ENCODE measurements around the gene GPC4.

The GPC4 gene

DNA sequence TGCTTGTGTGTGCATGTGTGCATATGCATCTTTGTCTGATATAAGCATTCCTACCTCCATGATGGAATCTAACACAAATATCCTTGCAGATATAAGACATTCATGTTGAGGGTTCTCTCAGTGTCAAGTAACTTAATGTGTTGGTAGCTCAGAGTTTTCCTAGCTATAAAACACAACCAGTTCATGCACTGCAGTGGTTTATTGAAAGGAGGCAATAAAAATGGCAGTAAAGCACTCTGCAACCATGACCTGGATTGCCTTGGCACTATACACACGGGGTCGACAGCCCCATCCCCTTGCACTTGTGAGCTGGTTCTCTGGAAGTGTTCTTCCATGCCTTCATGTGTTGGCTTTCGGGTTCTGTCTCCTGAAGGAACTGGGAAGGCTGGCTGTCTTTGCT, 38.9 kb downstream of the GPC4 start:
- Histone ChIP-seq H3K4me3 (ENCODE audit: low read depth, low read length) (no peak overlapping the region), H3K27me3 (ENCODE audit: control insufficient read depth, insufficient read depth, low read length) (no peaks in the 10 kb centered on the region), H3K9me3 (ENCODE audit: control insufficient read depth, insufficient read depth, low read length) (no peaks in the 10 kb centered on the region), H3K4me1 (ENCODE audit: control insufficient read depth, insufficient read depth, low read length) (peaks cover 19% of the 10 kb centered on the region), H3K9ac (ENCODE audit: low read depth, low read length) (no peak overlapping the region), H3K36me3 (ENCODE audit: control insufficient read depth, insufficient read depth, low read length) (peaks cover 3% of the 10 kb centered on the region)

DNA sequence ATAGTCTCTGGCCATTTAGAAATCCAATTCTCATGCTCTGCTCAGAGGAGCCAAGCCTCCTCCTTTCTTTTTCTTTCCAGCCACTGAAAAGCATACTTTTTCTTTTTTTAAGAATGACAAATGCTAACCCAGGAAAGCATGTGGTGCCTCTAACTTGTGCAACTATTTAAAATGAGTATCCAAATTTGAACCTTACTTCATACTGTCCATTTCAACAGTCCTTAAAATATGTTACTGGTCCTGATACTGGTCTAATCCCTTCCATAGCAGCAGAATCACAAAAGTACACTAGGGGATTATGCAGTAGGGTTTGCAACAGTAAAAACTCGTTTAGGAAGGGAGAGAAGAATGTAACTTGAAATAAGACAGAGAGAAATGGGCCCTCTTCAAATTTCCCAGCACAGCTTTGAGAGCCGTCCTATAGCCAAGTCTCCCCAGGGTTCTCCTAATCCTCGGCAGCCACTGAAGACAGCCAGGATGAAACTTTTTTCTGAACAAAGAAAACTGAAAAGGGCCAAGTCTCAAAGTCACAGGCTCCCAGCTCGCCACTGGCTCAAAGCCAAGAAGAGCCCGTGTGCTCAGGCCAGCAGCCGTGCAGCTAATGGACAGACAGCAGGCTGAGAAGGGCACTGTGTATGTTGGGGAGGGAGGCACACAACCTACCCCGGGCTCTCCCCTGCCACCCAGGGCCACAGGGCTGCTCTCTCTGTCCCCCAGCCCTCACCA, 39.5 kb downstream of the GPC4 start:
- Histone ChIP-seq H3K4me1 (ENCODE audit: control insufficient read depth, insufficient read depth, low read length) (peaks cover 22% of the 10 kb centered on the region), H3K4me3 (ENCODE audit: low read depth, low read length) (no peak overlapping the region), H3K36me3 (ENCODE audit: control insufficient read depth, insufficient read depth, low read length) (peaks cover 3% of the 10 kb centered on the region), H3K9me3 (ENCODE audit: control insufficient read depth, insufficient read depth, low read length) (no peaks in the 10 kb centered on the region), H3K27me3 (ENCODE audit: control insufficient read depth, insufficient read depth, low read length) (no peaks in the 10 kb centered on the region), H3K9ac (ENCODE audit: low read depth, low read length) (no peak overlapping the region)

DNA sequence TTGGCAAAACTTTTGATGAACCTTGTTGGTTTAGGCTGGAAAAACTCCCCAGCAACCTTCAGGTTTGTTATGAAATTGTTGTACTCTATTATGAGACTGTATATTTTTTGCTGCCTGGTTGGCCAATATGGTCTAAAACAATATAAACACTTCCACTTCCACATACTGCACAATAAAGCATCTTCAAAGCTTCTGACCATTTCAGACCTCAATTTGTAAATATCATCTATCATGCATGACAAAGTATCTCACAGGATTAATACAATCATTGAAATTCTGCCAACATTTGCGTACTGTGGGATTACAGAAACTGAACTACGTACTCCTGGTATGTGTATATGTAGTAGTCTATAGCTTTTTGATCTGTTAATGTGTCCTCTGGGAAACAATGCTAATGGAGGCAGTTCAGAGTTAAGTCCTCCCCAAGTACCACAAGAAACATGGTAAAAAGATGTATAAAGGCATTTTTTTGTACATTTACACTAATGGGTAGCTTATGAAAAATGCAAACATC, 40.4 kb downstream of the GPC4 start:
- Histone ChIP-seq H3K4me1 (ENCODE audit: control insufficient read depth, insufficient read depth, low read length) (peaks cover 27% of the 10 kb centered on the region), H3K27me3 (ENCODE audit: control insufficient read depth, insufficient read depth, low read length) (no peaks in the 10 kb centered on the region), H3K9ac (ENCODE audit: low read depth, low read length) (no peak overlapping the region), H3K9me3 (ENCODE audit: control insufficient read depth, insufficient read depth, low read length) (no peaks in the 10 kb centered on the region), H3K36me3 (ENCODE audit: control insufficient read depth, insufficient read depth, low read length) (peaks cover 3% of the 10 kb centered on the region), H3K4me3 (ENCODE audit: low read depth, low read length) (no peak overlapping the region)

DNA sequence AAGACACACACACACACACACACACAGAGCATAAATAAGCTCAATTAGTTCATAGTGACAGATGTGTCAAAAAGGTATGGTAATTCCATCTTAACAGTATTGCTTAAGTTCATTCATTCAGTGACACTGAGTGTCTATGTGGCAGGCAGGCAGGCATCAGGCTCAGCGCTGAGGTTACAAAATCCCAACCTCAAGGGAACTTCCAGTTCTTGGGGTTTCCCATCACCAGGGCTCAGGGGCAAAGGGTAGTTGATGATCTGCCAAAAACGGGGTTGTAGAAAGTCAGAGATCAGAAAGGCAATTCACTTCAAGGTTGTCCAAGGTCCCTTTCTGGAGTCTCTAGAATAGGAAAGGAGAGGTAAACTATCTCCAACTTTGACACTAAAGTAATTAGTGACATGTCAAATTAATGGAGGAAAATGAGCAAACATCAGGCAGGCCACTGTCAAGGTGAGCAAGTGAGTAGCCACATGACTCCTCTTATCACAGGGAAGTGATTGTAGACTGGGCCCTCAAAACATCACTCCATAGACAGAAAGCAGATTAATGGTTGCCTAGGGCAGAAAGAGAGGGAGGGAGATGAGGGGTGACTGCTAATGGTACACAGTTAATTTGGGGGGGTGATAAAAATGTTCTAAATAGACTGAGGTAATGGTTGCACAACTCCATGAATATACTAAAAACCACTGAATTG, 41.8 kb downstream of the GPC4 start:
- Histone ChIP-seq H3K27me3 (ENCODE audit: control insufficient read depth, insufficient read depth, low read length) (no peaks in the 10 kb centered on the region), H3K36me3 (ENCODE audit: control insufficient read depth, insufficient read depth, low read length) (peaks cover 3% of the 10 kb centered on the region), H3K9me3 (ENCODE audit: control insufficient read depth, insufficient read depth, low read length) (no peaks in the 10 kb centered on the region), H3K4me1 (ENCODE audit: control insufficient read depth, insufficient read depth, low read length) (peaks cover 29% of the 10 kb centered on the region), H3K9ac (ENCODE audit: low read depth, low read length) (no peak overlapping the region), H3K4me3 (ENCODE audit: low read depth, low read length) (no peak overlapping the region)

DNA sequence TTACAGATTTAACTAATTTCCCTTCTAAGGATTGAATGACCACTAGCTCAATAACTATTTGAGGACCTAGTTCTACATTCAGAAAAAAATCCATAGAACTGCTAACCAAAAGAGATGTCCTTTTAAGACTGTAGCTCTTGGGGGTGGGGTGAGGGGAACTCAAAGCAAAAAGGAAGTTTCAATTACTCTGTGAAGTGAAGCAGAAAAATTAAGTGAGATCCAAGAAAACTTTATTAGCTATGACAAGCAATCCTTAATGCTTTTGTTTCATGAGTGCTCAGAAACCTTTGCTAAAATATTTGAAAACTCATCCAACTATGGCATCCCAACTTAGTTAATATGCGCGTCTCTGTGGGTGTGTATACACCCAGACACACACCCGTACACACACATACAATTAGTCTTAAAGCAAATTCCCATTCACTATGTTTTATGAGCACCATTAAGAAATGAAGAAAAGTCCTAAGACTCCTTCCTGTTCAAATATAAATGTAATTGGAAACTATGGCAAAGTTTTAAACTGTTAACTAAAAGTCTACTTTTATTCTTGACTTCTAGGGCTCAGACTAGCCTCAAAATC, 44.5 kb downstream of the GPC4 start:
- Histone ChIP-seq H3K36me3 (ENCODE audit: control insufficient read depth, insufficient read depth, low read length) (peaks cover 3% of the 10 kb centered on the region), H3K4me3 (ENCODE audit: low read depth, low read length) (no peak overlapping the region), H3K4me1 (ENCODE audit: control insufficient read depth, insufficient read depth, low read length) (peaks cover 29% of the 10 kb centered on the region)

DNA sequence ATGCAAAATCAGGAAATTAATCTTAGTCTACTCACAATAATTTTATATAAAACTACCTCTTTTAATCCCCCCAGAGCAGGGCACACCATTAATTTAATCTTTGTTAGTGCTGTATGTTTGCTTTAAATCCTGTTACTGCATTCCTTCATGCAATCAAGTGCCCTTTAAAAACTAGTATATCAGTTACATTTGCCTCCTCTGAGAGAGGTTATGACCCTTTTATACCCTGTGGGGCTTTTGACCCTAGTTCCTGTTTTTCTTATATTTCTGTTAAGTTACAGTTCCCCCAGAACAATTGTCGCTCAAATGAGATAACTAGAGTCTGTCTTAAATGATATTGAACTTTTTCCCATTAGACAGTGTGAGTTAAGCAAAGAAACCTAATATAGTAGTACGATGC, 46.2 kb downstream of the GPC4 start:
- Histone ChIP-seq H3K27me3 (ENCODE audit: control insufficient read depth, insufficient read depth, low read length) (no peaks in the 10 kb centered on the region), H3K9me3 (ENCODE audit: control insufficient read depth, insufficient read depth, low read length) (no peaks in the 10 kb centered on the region), H3K4me3 (ENCODE audit: low read depth, low read length) (no peak overlapping the region), H3K36me3 (ENCODE audit: control insufficient read depth, insufficient read depth, low read length) (peaks cover 3% of the 10 kb centered on the region), H3K4me1 (ENCODE audit: control insufficient read depth, insufficient read depth, low read length) (peaks cover 32% of the 10 kb centered on the region), H3K9ac (ENCODE audit: low read depth, low read length) (no peak overlapping the region)

More for the DNA sequence above, 44.5 kb downstream of the GPC4 start:
- Histone ChIP-seq H3K27me3 (ENCODE audit: control insufficient read depth, insufficient read depth, low read length) (no peaks in the 10 kb centered on the region), H3K9ac (ENCODE audit: low read depth, low read length) (no peak overlapping the region), H3K9me3 (ENCODE audit: control insufficient read depth, insufficient read depth, low read length) (no peaks in the 10 kb centered on the region)

DNA sequence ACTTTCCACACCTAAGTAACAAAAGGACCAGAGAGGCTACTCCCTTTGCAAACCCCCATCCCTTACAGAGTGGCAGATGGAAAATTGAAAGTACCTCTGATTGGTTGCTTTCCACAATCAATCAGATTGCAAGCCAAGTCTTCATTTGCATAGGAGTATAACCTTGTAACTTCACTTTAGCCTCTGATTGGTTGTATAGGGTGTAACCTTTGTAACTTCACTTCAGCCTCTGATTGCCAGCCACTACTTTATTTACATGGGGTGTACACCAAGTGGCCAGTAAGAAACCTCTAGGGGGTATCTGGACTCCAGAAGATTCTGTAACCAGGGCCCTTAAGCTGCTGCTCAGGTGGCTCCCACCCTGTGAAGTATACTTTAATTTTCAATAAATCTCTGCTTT, 48.6 kb downstream of the GPC4 start:
- Histone ChIP-seq H3K9ac (ENCODE audit: low read depth, low read length) (no peak overlapping the region), H3K36me3 (ENCODE audit: control insufficient read depth, insufficient read depth, low read length) (no peaks in the 10 kb centered on the region), H3K4me1 (ENCODE audit: control insufficient read depth, insufficient read depth, low read length) (peaks cover 42% of the 10 kb centered on the region), H3K9me3 (ENCODE audit: control insufficient read depth, insufficient read depth, low read length) (no peaks in the 10 kb centered on the region), H3K27me3 (ENCODE audit: control insufficient read depth, insufficient read depth, low read length) (no peaks in the 10 kb centered on the region), H3K4me3 (ENCODE audit: low read depth, low read length) (no peak overlapping the region)

DNA sequence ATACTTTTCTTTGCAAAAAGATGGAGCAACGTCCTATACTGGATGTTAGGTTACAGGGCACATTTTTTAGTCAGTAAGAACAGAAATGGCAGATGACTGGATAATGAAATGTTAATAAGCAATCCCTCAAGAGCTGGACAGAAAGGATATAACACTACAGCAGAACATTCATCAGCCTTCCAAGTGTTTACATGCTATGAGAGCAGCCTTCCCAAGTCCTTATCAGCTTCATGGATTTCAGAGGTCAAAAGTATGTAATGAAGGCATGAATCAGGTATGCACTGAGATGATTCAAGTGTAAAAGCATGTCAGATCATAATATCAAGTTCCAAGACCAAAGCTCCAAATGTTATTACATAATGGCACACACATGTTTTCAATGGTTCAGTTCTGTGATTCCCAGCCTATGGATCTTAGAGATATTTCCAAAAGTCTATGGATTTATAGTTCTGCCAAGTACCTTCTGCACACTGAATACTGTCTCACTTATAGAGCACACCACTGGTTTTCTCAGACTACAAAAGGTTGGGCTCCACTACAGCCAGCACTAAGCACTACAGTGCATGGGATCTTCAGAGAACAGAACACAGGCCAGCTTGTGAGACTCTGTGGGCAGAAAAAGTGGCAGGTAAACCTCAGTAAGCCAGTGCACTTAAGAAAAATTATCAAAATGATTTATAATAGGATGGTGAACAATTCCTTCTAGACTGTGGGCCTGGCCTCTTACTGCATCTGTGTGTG, 49.2 kb downstream of the GPC4 start:
- Histone ChIP-seq H3K4me1 (ENCODE audit: control insufficient read depth, insufficient read depth, low read length) (peaks cover 45% of the 10 kb centered on the region), H3K4me3 (ENCODE audit: low read depth, low read length) (no peak overlapping the region), H3K36me3 (ENCODE audit: control insufficient read depth, insufficient read depth, low read length) (no peaks in the 10 kb centered on the region), H3K9ac (ENCODE audit: low read depth, low read length) (no peak overlapping the region), H3K27me3 (ENCODE audit: control insufficient read depth, insufficient read depth, low read length) (no peaks in the 10 kb centered on the region), H3K9me3 (ENCODE audit: control insufficient read depth, insufficient read depth, low read length) (no peaks in the 10 kb centered on the region)

DNA sequence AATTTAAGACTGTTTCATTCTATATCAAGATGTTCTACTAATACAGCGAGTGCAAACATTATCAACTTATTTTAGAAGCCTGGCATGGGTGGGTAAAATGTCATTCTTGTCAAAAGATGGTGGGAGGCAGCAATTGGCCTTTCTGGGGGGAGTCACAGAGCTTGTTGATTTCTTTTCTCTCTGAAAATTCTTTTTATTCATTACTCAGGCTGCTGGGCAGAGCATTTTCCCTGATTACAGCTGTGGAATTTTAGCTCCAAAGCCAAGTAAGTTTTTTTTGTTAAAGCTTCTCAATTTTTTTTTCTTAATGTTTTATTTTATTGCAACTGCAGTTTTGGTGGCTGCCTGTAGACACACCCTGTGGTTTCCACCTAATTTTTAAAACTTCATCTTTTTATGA, 50.4 kb downstream of the GPC4 start:
- Histone ChIP-seq H3K27me3 (ENCODE audit: control insufficient read depth, insufficient read depth, low read length) (no peaks in the 10 kb centered on the region), H3K9me3 (ENCODE audit: control insufficient read depth, insufficient read depth, low read length) (no peaks in the 10 kb centered on the region)

DNA sequence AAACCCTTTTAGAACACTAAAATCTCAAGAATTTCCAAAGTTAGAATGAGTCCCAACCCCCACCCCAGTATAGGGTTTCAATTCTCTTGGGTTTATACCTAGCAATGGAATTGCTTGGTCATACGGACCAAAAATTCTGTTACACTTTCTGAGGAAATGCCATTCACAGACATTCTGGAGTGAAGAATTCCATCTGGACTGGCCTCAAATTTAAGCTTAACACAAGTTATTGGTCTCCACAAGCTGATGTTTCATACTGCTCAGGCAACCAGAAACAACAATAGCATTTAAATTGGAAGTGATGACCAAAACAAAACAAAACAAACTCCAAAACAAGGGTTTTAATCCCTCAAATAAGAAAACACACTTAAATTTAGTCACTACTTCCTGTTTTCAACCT, 51.1 kb downstream of the GPC4 start:
- Histone ChIP-seq H3K4me1 (ENCODE audit: control insufficient read depth, insufficient read depth, low read length) (peaks cover 44% of the 10 kb centered on the region), H3K27me3 (ENCODE audit: control insufficient read depth, insufficient read depth, low read length) (no peaks in the 10 kb centered on the region), H3K9ac (ENCODE audit: low read depth, low read length) (no peak overlapping the region), H3K36me3 (ENCODE audit: control insufficient read depth, insufficient read depth, low read length) (no peaks in the 10 kb centered on the region), H3K4me3 (ENCODE audit: low read depth, low read length) (no peak overlapping the region), H3K9me3 (ENCODE audit: control insufficient read depth, insufficient read depth, low read length) (no peaks in the 10 kb centered on the region)

More for the DNA sequence above, 50.4 kb downstream of the GPC4 start:
- H3K4me3 ChIP-seq (ENCODE audit: low read depth, low read length): no peak overlapping the region
- H3K9ac ChIP-seq (ENCODE audit: low read depth, low read length): no peak overlapping the region
- no peaks in the 10 kb centered on the region for H3K36me3 ChIP-seq (ENCODE audit: control insufficient read depth, insufficient read depth, low read length)
- peaks cover 41% of the 10 kb centered on the region for H3K4me1 ChIP-seq (ENCODE audit: control insufficient read depth, insufficient read depth, low read length)

DNA sequence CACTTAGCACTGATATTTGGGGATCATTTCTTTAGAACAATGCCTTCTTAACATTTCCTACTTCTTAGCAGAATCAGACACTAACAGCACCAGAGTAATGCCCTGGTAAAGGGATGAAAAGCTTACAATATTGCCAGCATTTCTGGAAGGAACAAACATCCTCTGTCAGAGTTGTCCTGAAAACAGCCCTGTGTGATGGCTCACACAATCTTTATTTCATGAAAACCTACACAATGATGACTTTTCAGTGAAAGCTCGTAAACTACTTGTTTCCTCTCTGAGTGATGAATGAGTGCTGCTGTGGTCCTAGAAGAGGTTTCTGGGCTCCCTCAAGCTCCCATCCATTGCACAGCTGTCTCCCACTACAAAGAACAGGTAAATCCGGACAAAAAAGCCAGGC, 52.8 kb downstream of the GPC4 start:
- Histone ChIP-seq H3K9ac (ENCODE audit: low read depth, low read length) (no peak overlapping the region), H3K36me3 (ENCODE audit: control insufficient read depth, insufficient read depth, low read length) (no peaks in the 10 kb centered on the region), H3K9me3 (ENCODE audit: control insufficient read depth, insufficient read depth, low read length) (no peaks in the 10 kb centered on the region), H3K27me3 (ENCODE audit: control insufficient read depth, insufficient read depth, low read length) (no peaks in the 10 kb centered on the region), H3K4me3 (ENCODE audit: low read depth, low read length) (no peak overlapping the region), H3K4me1 (ENCODE audit: control insufficient read depth, insufficient read depth, low read length) (peaks cover 54% of the 10 kb centered on the region)

Measured in iPS-15b (cell line).